Left ventricle myocardium superior (tissue), 1 donor: ENCODE results near the gene MAGEA9B. TPM values are rescaled to one million over a fixed set of nuclear protein-coding genes. Genes with fewer than 3 reads are reported as not detected.
"Not testable (repeated sequence)": the region's sequence is repeated elsewhere in the genome, so short reads cannot be mapped to it uniquely, and the experiment has no call there.

Source experiments
- ATAC-seq: fragments of 200-7000 bp; cut with Tn5 transposase; one replicate; pipeline ENCODE4 v1.9.1; 2020; ENCODE audit warnings: mild to moderate bottlenecking, moderate library complexity
- DNase-seq: peaks from one replicate; pipeline ENCODE4 v3.0.0-alpha.2; 2020
- intact Hi-C: fragments of 100-400 bp; cut with micrococcal nuclease; formaldehyde crosslinking; loops from one replicate; pipeline ENCODE4 v1.11.0; 2022
- total RNA-seq: library from RNA; stranded (reverse); fragmentation: NEBNext Ultra II Directional; extraction: Animal tissue kit (Norgen Biotek cat#: 25700); gene quantifications from one replicate; pipeline ENCODE4 v1.2.1, GENCODE V29; 2021
- donor health status: DM: no; HTN: yes; CAD: no; lungs with severe emphysema.

MAGEA9B gene
- total RNA-seq, 1 donor from 2014 or later: not detected

DNA sequence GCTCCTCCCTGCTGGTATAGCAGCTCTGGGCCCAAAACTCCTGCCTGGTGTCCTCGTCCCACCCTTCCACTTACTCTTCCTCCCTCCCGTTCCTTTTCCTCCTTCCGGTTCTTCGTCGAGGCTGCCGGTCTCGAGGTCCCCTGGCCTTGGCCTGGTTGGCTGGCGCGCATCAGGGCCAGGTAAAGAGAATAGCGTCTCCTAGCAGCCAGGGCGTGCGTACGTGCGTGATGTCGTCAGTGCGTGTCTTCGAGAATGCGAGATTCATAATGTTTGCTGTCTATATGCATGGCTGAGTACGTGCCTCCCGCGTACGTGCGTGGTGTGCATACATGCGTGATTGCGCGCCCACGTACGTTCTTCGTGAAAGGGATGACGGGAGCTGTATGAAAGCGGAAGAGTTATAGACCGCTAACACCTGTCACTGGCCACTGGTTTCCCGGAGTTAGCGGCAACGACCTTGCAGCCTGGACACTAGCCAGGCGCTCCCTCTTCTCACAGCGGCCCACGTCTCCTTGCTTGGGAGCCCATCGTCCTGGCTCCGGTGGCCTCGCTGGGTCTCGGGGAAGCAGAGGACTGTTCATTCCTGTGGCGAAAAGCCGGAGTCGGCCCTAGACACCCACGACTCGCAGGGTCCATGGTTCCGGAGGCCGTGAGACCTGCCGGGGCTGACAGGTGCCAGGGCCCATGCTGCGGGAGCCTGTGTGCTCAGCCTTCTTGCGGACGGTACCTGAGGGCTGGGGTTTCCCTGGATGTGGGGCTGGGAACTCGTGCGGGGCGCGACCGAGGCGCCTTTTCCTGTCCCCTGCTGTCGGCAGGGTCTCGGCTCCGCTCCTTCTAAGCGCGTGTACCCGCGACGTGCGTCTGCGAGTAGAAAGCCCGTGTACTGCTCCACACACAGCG is 46.4 kb downstream of the MAGEA9B start, which contains the start of gene EOLA1:
EOLA1 (plus strand) TSS at position 392 of the 900 bp plus-strand sequence. CDS start 4,619 bp downstream, outside the sequence.
- peak; percentile 90 for DNase-seq
- ATAC-seq: peak; percentile 65
- intact Hi-C loops: no loop called here

DNA sequence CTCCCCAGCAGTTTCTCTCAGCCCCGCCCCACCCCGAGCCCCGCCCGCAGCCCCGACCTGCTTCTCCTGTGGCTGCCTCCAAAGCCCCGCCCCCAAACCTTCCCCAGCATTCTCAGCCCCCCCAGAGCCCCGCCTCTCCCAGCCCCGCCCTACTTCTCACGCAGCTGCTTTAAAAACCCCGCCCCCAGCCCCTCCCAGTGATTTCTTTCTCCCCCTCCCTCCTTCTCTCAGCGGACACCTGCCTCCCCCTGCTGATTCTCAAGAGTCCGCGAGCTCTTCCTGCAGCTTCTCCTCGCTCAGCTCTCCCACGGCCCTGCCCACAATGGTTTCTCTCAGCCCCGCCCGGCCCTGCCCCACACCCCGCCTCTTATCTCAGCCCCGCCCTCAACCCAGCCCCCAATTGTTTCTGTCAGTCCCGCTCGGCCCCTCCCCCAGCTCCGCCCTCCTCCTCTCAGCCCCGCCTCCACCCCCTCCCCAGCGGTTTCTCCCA is 47.1 kb downstream of the MAGEA9B start:
- peak; percentile 94 for DNase-seq
- peak; percentile 81 for ATAC-seq
- intact Hi-C loops: no loop called here

DNA sequence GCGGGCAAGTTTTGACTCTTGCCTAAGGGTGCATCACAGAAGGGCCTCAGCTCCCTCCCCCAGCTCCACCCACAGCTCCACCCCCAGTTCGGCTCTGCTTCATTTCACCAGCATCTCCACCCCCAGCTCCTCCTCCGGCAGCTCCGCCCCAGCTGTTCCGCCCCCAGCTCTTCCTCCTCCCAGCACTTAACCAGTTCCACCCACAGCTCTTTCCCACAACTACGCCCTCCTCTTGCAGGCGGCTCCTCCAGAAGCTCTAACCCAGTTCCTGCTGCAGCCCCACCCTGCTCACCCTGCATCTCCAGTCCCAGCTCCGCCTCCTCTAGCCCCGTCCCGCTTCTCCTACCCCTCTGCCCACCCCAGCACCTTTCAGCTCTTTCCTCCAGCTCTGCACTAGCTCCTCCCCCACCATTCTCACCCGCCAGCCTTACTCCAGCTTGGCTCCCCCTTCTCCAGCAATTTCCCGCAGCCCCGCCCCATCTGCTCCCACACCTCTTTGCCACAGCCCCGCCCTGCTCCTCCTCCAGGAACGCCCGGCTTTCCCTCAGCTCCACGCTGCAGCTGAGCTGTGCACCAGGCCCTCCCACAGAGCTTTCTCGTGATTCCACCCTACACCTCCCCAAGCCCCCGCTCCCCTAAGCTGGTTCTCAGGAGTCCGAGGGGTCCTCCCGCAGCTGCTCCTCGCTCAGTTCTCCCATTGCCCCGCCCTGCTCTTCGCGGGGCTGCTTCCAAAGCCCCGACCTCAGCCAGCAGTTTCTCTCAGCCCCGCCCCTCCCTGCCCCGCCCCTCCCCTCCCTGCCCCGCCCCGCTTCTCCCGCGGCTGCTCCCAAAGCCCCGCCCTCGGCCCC is 47.8 kb downstream of the MAGEA9B start:
- peak; percentile 75 for ATAC-seq
- DNase-seq: peak; percentile 90
- intact Hi-C loops: no loop called here

DNA sequence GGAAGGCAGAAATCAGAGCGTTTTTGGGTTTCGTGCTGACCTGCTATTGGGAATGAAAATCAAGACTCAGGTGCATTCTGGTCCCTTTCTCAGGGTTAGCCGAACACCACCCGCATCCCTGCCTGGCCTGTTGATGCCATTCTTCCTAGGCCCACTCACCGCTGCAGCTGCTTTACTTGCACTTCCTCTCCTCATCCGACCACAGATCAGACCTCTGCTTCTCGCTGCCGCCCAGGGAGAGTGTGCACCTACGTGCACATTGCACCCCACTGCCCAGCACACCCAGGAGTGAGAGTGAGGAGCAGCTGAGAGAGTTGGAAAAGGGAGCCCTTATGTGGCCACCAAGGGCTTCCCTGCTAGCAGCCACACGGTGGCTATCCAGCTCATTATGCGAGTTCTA is 49.8 kb downstream of the MAGEA9B start:
- DNase-seq, intact Hi-C loops, ATAC-seq: not testable (repeated sequence)

DNA sequence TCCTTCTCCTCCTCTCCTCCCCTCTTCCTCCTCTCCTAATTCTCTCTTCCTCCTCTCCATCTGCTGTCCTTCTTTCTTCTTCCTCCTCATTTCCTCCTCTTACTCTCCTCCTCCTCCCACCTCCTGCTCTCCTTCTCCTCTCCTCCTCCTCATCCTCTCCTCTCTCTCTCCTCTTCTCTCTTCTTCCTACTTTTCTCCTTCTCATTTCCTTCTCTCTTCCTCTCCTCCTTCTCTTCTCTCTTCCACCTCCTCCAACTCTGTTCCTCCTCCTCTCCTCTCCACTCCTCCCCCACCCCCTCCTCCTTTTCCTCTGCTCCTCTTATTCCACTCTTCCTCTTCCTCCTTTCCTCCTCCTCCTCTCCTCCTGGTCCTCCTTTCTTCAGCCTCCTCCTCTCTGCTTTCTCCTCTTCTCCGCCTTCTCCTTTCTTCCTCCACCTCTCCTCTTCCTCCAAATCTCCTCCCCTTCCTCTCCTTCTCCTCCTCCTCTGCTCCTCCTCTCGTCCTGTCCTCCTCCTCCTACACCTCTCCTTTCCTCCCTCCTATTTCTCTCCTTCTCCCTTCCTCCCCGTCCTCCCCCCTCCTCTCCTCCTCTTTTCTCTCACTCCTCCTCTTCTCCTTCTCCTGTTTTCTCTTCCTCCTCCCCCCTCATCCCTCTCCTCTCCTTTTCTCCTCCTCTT is 52.2 kb downstream of the MAGEA9B start:
- intact Hi-C loops, ATAC-seq, DNase-seq: not testable (repeated sequence)

DNA sequence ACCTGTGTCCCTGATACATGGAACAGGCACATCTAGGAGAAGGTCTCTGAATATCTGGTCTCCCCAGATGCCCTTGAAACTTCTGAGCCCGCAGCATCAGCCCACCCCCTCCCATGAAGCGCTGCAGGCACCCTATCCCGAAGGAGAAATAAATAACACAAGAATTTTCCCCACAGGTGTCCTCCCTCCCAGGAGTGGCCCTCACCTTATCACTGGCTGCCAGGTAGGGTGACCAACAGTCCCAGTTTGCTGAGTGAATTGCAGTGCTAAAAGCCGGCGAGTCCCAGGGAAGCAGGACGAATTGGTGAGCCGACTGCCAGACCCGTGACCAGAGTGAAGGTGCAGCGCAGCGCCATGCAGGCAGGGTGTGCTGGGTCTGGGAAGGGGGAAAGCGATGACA is 53.3 kb downstream of the MAGEA9B start:
- DNase-seq, ATAC-seq, intact Hi-C loops: not testable (repeated sequence)

DNA sequence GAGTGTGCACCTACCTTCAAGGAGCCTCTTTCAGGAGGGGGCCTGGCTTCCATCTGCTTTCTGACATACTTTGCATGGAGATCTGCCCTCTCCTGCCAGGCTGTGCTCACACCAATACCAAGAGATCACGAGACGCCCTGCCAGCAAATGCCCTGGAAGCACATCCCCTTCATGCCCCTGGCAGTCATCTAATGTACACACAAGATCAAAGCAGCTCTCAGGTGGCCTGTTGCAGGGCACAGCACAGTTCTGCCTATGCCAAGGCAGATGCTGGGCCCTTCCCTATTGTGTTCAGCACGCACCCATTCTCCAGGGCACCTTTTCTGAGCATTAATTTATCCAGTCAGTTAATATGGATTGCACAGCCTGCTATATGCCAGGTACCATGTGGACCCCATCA is 54.4 kb downstream of the MAGEA9B start:
- intact Hi-C loops, DNase-seq, ATAC-seq: not testable (repeated sequence)

Other genes with a start within 250 kb of the MAGEA9B start
- gene IDS, start 82.2 kb downstream of the MAGEA9B start, total RNA-seq: 88.7 TPM
- gene EOLA1, start 46.4 kb downstream of the MAGEA9B start, total RNA-seq: 29.6 TPM
- not detected for gene HSFX3, start 37.5 kb downstream of the MAGEA9B start, total RNA-seq
- gene HSFX2, start 7.9 kb upstream of the MAGEA9B start, total RNA-seq: not detected
- gene TMEM185A, start 44.3 kb upstream of the MAGEA9B start, total RNA-seq: 35.2 TPM
- not detected for gene MAGEA11, start 124.6 kb upstream of the MAGEA9B start, total RNA-seq
- gene HSFX1, start 186.6 kb upstream of the MAGEA9B start, total RNA-seq: 2.7 TPM
- gene MAGEA9, start 194.5 kb upstream of the MAGEA9B start, total RNA-seq: not detected